ENCODE results near the gene GFAP. TPM values are rescaled to one million over a fixed set of nuclear protein-coding genes. Genes with fewer than 3 reads are reported as not detected.

Gene GFAP
- total RNA-seq, 1 donor = under 0.01 TPM

GRCh38 chr17:44931376-44931775, 16.1 kb upstream of the GFAP start:
- Histone ChIP-seq H4K20me1 (ENCODE audit: insufficient read depth, low read length) (no peaks in the 10 kb centered on the region), H3K4me2 (ENCODE audit: insufficient read depth, low read length) (no peak overlapping the region), H3K4me1 (ENCODE audit: insufficient read depth, low read length) (no peaks in the 10 kb centered on the region), H3K79me2 (ENCODE audit: insufficient read depth, low read length) (peaks cover 10% of the 10 kb centered on the region), H3K27ac (ENCODE audit: low read depth, low read length) (no peak overlapping the region), H3K36me3 (ENCODE audit: insufficient read depth, low read length) (peaks cover 57% of the 10 kb centered on the region), H3K9me3 (ENCODE audit: low read depth, low read length) (no peaks in the 10 kb centered on the region), H3K27me3 (ENCODE audit: insufficient read depth, low read length) (no peaks in the 10 kb centered on the region), H2AFZ (ENCODE audit: low read length) (no peak overlapping the region), H3K4me3 (ENCODE audit: insufficient read depth, low read length) (no peak overlapping the region)
- peak; percentile 75 for DNase-seq (ENCODE audit: insufficient read length, low spot score, missing footprints)
- TF ChIP-seq CTCF (IDR thresholded peaks at IDR 0.05; ENCODE audit: extremely low read depth, low read depth, low read length) = no peak

GRCh38 chr17:44930667-44931066, 15.4 kb upstream of the GFAP start:
- peak; percentile 25 for DNase-seq (ENCODE audit: insufficient read length, low spot score, missing footprints)
- no peak overlapping the region for H2AFZ ChIP-seq (ENCODE audit: low read length)
- no peaks in the 10 kb centered on the region for H3K27me3 ChIP-seq (ENCODE audit: insufficient read depth, low read length)
- H3K9me3 ChIP-seq (ENCODE audit: low read depth, low read length) = no peaks in the 10 kb centered on the region
- H3K4me3 ChIP-seq (ENCODE audit: insufficient read depth, low read length) = no peak overlapping the region
- H4K20me1 ChIP-seq (ENCODE audit: insufficient read depth, low read length) = no peaks in the 10 kb centered on the region
- H3K27ac ChIP-seq (ENCODE audit: low read depth, low read length) = no peak overlapping the region
- TF ChIP-seq CTCF (IDR thresholded peaks at IDR 0.05; ENCODE audit: extremely low read depth, low read depth, low read length) = no peak
- peaks cover 54% of the 10 kb centered on the region for H3K36me3 ChIP-seq (ENCODE audit: insufficient read depth, low read length)
- no peaks in the 10 kb centered on the region for H3K4me1 ChIP-seq (ENCODE audit: insufficient read depth, low read length)
- H3K4me2 ChIP-seq (ENCODE audit: insufficient read depth, low read length) = no peak overlapping the region
- peaks cover 4% of the 10 kb centered on the region for H3K79me2 ChIP-seq (ENCODE audit: insufficient read depth, low read length)

GRCh38 chr17:44928950-44929720, 13.8 kb upstream of the GFAP start:
- no peak overlapping the region for H3K4me3 ChIP-seq (ENCODE audit: insufficient read depth, low read length)
- H3K4me2 ChIP-seq (ENCODE audit: insufficient read depth, low read length) = no peak overlapping the region
- H3K27ac ChIP-seq (ENCODE audit: low read depth, low read length) = no peak overlapping the region
- DNase-seq (ENCODE audit: insufficient read length, low spot score, missing footprints) = peak; percentile 73
- H3K27me3 ChIP-seq (ENCODE audit: insufficient read depth, low read length) = no peaks in the 10 kb centered on the region
- no peak overlapping the region for H2AFZ ChIP-seq (ENCODE audit: low read length)
- no peaks in the 10 kb centered on the region for H3K79me2 ChIP-seq (ENCODE audit: insufficient read depth, low read length)
- H3K4me1 ChIP-seq (ENCODE audit: insufficient read depth, low read length) = no peaks in the 10 kb centered on the region
- H4K20me1 ChIP-seq (ENCODE audit: insufficient read depth, low read length) = no peaks in the 10 kb centered on the region
- TF ChIP-seq CTCF (IDR thresholded peaks at IDR 0.05; ENCODE audit: extremely low read depth, low read depth, low read length) = no peak
- H3K9me3 ChIP-seq (ENCODE audit: low read depth, low read length) = no peaks in the 10 kb centered on the region
- peaks cover 49% of the 10 kb centered on the region for H3K36me3 ChIP-seq (ENCODE audit: insufficient read depth, low read length)

- peak; percentile 37 for DNase-seq (ENCODE audit: insufficient read length, low spot score, missing footprints)
Observed at GRCh38 chr17:44928136-44928535, 12.8 kb upstream of the GFAP start.

More at GRCh38 chr17:44928136-44928535, 12.8 kb upstream of the GFAP start:
- no peaks in the 10 kb centered on the region for H3K27me3 ChIP-seq (ENCODE audit: insufficient read depth, low read length)
- H3K4me3 ChIP-seq (ENCODE audit: insufficient read depth, low read length) = no peak overlapping the region
- TF ChIP-seq CTCF (IDR thresholded peaks at IDR 0.05; ENCODE audit: extremely low read depth, low read depth, low read length) = no peak
- H3K4me1 ChIP-seq (ENCODE audit: insufficient read depth, low read length) = no peaks in the 10 kb centered on the region
- H3K9me3 ChIP-seq (ENCODE audit: low read depth, low read length) = no peaks in the 10 kb centered on the region
- no peak overlapping the region for H2AFZ ChIP-seq (ENCODE audit: low read length)
- H4K20me1 ChIP-seq (ENCODE audit: insufficient read depth, low read length) = no peaks in the 10 kb centered on the region
- no peak overlapping the region for H3K4me2 ChIP-seq (ENCODE audit: insufficient read depth, low read length)
- peaks cover 47% of the 10 kb centered on the region for H3K36me3 ChIP-seq (ENCODE audit: insufficient read depth, low read length)
- no peak overlapping the region for H3K27ac ChIP-seq (ENCODE audit: low read depth, low read length)
- H3K79me2 ChIP-seq (ENCODE audit: insufficient read depth, low read length) = no peaks in the 10 kb centered on the region

Measured in osteoblast (primary cell).